Neural cell (in vitro differentiated cells): ENCODE results near the gene CCSER2. TPM values are rescaled to one million over a fixed set of nuclear protein-coding genes. Genes with fewer than 3 reads are reported as not detected.

Experiments used
- H2AFZ ChIP-seq: fragments of 200-600, 300-800 bp; sonication (generic), shearing (Covaris generic); 2 replicates; pipeline ENCODE4 v1.6.0; 2014; ENCODE audit warnings: low read depth, mild to moderate bottlenecking, antibody characterized with exemption, low read length, moderate library complexity
- H3F3A ChIP-seq: fragments of 200-600 bp; shearing (Covaris generic); 2 replicates; pipeline ENCODE4 v1.6.1; 2016; ENCODE audit warnings: mild to moderate bottlenecking, moderate library complexity, mixed read lengths, antibody characterized with exemption, low read length; ENCODE audit not compliant: insufficient read depth, poor library complexity, severe bottlenecking
- H3K27ac ChIP-seq: fragments of 200-600, 300-800 bp; sonication (generic), shearing (Covaris generic); 2 replicates; pipeline ENCODE4 v1.5.1; 2014; ENCODE audit warnings: mild to moderate bottlenecking, low read length, moderate library complexity
- H3K27me3 ChIP-seq: fragments of 300-800, 200-600 bp; sonication (generic), shearing (Covaris generic); 2 replicates; pipeline ENCODE4 v1.6.0; 2014; ENCODE audit warnings: mild to moderate bottlenecking, low read depth, low read length, moderate library complexity; ENCODE audit not compliant: insufficient read depth
- H3K36me3 ChIP-seq: fragments of 300-800, 200-600 bp; sonication (generic), shearing (Covaris generic); 2 replicates; pipeline ENCODE4 v1.5.1; 2014; ENCODE audit warnings: mild to moderate bottlenecking, antibody characterized with exemption, low read length, moderate library complexity; ENCODE audit not compliant: insufficient read depth
- H3K4me2 ChIP-seq: fragments of 300-800, 200-600 bp; sonication (generic), shearing (Covaris generic); 2 replicates; pipeline ENCODE4 v1.6.0; 2014; ENCODE audit warnings: mild to moderate bottlenecking, low read length
- H3K4me3 ChIP-seq: fragments of 300-800, 200-600 bp; sonication (generic), shearing (Covaris generic); 2 replicates; pipeline ENCODE4 v1.5.1; 2014; ENCODE audit warnings: mild to moderate bottlenecking, low read length, moderate library complexity
- H3K79me2 ChIP-seq: fragments of 200-600 bp; shearing (Covaris generic); replicated peaks from 2 replicates; pipeline ENCODE4 v1.6.0; 2014; ENCODE audit warnings: mild to moderate bottlenecking, low read length, moderate library complexity; ENCODE audit not compliant: insufficient read depth
- H3K9ac ChIP-seq: fragments of 300-800, 200-600 bp; sonication (generic), shearing (Covaris generic); 2 replicates; pipeline ENCODE4 v1.6.1; 2016; ENCODE audit warnings: mild to moderate bottlenecking, low read length, mixed read lengths
- H3K9me2 ChIP-seq: fragments of 200-600 bp; shearing (Covaris generic); 2 replicates; pipeline ENCODE4 v1.6.1; 2016; ENCODE audit warnings: mild to moderate bottlenecking, low read length, mixed read lengths; ENCODE audit not compliant: insufficient read depth
- H3K9me3 ChIP-seq: fragments of 200-600, 300-800 bp; sonication (generic), shearing (Covaris generic); 2 replicates; pipeline ENCODE4 v1.6.1; 2016; ENCODE audit warnings: mild to moderate bottlenecking, mixed run types, low read length, moderate library complexity, mixed read lengths
- H4K20me1 ChIP-seq: fragments of 200-600 bp; shearing (Covaris generic); 2 replicates; pipeline ENCODE4 v1.6.1; 2016; ENCODE audit warnings: mild to moderate bottlenecking, mixed run types; ENCODE audit not compliant: insufficient read depth
- EP300 ChIP-seq: fragments of 450-650 bp; conservative IDR thresholded peaks from 2 replicates; pipeline ENCODE4 v1.6.1; 2014; ENCODE audit warnings: antibody characterized with exemption, mild to moderate bottlenecking, moderate library complexity; ENCODE audit not compliant: poor library complexity, severe bottlenecking
- EZH2 ChIP-seq: fragments of 200-600, 300-800 bp; shearing (Covaris generic), sonication (generic); IDR thresholded peaks from 2 replicates; pipeline ENCODE4 v1.6.1; 2014; ENCODE audit warnings: antibody characterized with exemption, low read length, borderline replicate concordance, mild to moderate bottlenecking; ENCODE audit not compliant: insufficient read depth, poor library complexity, severe bottlenecking
- MXI1 ChIP-seq: fragments of 450-650 bp; conservative IDR thresholded peaks from 2 replicates; pipeline ENCODE4 v1.6.1; 2014; ENCODE audit warnings: antibody characterized with exemption, mild to moderate bottlenecking; ENCODE audit not compliant: poor library complexity, severe bottlenecking
- POLR2AphosphoS5 ChIP-seq: IDR thresholded peaks from 2 replicates; pipeline ENCODE4 v1.6.1; 2012
- RAD21 ChIP-seq: fragments of 450-650 bp; conservative IDR thresholded peaks from 2 replicates; pipeline ENCODE4 v1.6.1; 2014; ENCODE audit warnings: antibody characterized with exemption, mild to moderate bottlenecking, moderate library complexity
- SMC3 ChIP-seq: fragments of 450-650 bp; conservative IDR thresholded peaks from 2 replicates; pipeline ENCODE4 v1.6.1; 2014; ENCODE audit warnings: antibody characterized with exemption, mild to moderate bottlenecking, moderate library complexity; ENCODE audit not compliant: poor library complexity
- TAF1 ChIP-seq: IDR thresholded peaks from 2 replicates; pipeline ENCODE4 v1.6.1; 2012; ENCODE audit warnings: low read depth
- polyA plus RNA-seq: library from polyadenylated mRNA; depleted of rRNA; stranded (reverse); fragments of >200 nt; gene quantifications from 2 replicates; pipeline ENCODE4 v1.2.3, GENCODE V29; 2014
- TF ChIP-seq, protein P1 (sequence below): fragments of 450-650 bp; IDR thresholded peaks from 2 replicates; pipeline ENCODE4 v1.5.1; 2014; ENCODE audit warnings: antibody characterized with exemption, mild to moderate bottlenecking, moderate library complexity; ENCODE audit not compliant: poor library complexity, severe bottlenecking
- TF ChIP-seq, protein P2 (sequence below): IDR thresholded peaks from 2 replicates; pipeline ENCODE4 v1.6.1; 2012; ENCODE audit warnings: borderline replicate concordance

The CCSER2 gene
- polyA plus RNA-seq, 1 donor from 2014 or later: 38.3 TPM

- Histone ChIP-seq H2AFZ (no peak overlapping the region), H3K9me2 (no peaks in the 10 kb centered on the region), H3K4me3 (no peak overlapping the region), H3F3A (no peaks in the 10 kb centered on the region), H3K9me3 (no peaks in the 10 kb centered on the region), H3K9ac (no peak overlapping the region), H4K20me1 (no peaks in the 10 kb centered on the region), H3K4me2 (no peak overlapping the region), H3K27me3 (no peaks in the 10 kb centered on the region), H3K36me3 (no peaks in the 10 kb centered on the region), H3K27ac (no peak overlapping the region), H3K79me2 (no peaks in the 10 kb centered on the region)
- TF ChIP-seq TAF1 (no peak), SMC3 (no peak), EZH2 (no peak), MXI1 (no peak), EP300 (no peak), POLR2AphosphoS5 (no peak), RAD21 (no peak)
- TF ChIP-seq, protein P1, sequence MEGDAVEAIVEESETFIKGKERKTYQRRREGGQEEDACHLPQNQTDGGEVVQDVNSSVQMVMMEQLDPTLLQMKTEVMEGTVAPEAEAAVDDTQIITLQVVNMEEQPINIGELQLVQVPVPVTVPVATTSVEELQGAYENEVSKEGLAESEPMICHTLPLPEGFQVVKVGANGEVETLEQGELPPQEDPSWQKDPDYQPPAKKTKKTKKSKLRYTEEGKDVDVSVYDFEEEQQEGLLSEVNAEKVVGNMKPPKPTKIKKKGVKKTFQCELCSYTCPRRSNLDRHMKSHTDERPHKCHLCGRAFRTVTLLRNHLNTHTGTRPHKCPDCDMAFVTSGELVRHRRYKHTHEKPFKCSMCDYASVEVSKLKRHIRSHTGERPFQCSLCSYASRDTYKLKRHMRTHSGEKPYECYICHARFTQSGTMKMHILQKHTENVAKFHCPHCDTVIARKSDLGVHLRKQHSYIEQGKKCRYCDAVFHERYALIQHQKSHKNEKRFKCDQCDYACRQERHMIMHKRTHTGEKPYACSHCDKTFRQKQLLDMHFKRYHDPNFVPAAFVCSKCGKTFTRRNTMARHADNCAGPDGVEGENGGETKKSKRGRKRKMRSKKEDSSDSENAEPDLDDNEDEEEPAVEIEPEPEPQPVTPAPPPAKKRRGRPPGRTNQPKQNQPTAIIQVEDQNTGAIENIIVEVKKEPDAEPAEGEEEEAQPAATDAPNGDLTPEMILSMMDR: no peak
- TF ChIP-seq, protein P2, sequence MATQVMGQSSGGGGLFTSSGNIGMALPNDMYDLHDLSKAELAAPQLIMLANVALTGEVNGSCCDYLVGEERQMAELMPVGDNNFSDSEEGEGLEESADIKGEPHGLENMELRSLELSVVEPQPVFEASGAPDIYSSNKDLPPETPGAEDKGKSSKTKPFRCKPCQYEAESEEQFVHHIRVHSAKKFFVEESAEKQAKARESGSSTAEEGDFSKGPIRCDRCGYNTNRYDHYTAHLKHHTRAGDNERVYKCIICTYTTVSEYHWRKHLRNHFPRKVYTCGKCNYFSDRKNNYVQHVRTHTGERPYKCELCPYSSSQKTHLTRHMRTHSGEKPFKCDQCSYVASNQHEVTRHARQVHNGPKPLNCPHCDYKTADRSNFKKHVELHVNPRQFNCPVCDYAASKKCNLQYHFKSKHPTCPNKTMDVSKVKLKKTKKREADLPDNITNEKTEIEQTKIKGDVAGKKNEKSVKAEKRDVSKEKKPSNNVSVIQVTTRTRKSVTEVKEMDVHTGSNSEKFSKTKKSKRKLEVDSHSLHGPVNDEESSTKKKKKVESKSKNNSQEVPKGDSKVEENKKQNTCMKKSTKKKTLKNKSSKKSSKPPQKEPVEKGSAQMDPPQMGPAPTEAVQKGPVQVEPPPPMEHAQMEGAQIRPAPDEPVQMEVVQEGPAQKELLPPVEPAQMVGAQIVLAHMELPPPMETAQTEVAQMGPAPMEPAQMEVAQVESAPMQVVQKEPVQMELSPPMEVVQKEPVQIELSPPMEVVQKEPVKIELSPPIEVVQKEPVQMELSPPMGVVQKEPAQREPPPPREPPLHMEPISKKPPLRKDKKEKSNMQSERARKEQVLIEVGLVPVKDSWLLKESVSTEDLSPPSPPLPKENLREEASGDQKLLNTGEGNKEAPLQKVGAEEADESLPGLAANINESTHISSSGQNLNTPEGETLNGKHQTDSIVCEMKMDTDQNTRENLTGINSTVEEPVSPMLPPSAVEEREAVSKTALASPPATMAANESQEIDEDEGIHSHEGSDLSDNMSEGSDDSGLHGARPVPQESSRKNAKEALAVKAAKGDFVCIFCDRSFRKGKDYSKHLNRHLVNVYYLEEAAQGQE: no peak
These were observed 190.8 kb downstream of the CCSER2 start for GRCh38 chr10:84519235-84519634.

- Histone ChIP-seq H3K4me2 (no peak overlapping the region), H3F3A (no peaks in the 10 kb centered on the region), H3K4me3 (no peak overlapping the region), H3K9me3 (no peaks in the 10 kb centered on the region), H3K36me3 (no peaks in the 10 kb centered on the region), H4K20me1 (no peaks in the 10 kb centered on the region), H3K79me2 (no peaks in the 10 kb centered on the region), H3K27me3 (no peaks in the 10 kb centered on the region), H3K9me2 (no peaks in the 10 kb centered on the region), H2AFZ (no peak overlapping the region), H3K9ac (no peak overlapping the region), H3K27ac (no peak overlapping the region)
- TF ChIP-seq EP300 (no peak), SMC3 (no peak), TAF1 (no peak), MXI1 (no peak), EZH2 (no peak)
- TF ChIP-seq, protein P1: no peak
These were observed 192.6 kb downstream of the CCSER2 start for GRCh38 chr10:84521013-84521412.
